Neural cell (in vitro differentiated cells): ENCODE measurements around the gene SYMPK.

Experiments used
- EZH2 ChIP-seq: fragments of 200-600, 300-800 bp; shearing (Covaris generic), sonication (generic); IDR thresholded peaks from 2 replicates; pipeline ENCODE4 v1.6.1; 2014; ENCODE audit warnings: antibody characterized with exemption, low read length, borderline replicate concordance, mild to moderate bottlenecking; ENCODE audit not compliant: insufficient read depth, poor library complexity, severe bottlenecking
- TAF1 ChIP-seq: IDR thresholded peaks from 2 replicates; pipeline ENCODE4 v1.6.1; 2012; ENCODE audit warnings: low read depth
- TF ChIP-seq, protein P1 (sequence below): fragments of 450-650 bp; IDR thresholded peaks from 2 replicates; pipeline ENCODE4 v1.5.1; 2014; ENCODE audit warnings: antibody characterized with exemption, mild to moderate bottlenecking, moderate library complexity; ENCODE audit not compliant: poor library complexity, severe bottlenecking

- TF ChIP-seq, protein P1, sequence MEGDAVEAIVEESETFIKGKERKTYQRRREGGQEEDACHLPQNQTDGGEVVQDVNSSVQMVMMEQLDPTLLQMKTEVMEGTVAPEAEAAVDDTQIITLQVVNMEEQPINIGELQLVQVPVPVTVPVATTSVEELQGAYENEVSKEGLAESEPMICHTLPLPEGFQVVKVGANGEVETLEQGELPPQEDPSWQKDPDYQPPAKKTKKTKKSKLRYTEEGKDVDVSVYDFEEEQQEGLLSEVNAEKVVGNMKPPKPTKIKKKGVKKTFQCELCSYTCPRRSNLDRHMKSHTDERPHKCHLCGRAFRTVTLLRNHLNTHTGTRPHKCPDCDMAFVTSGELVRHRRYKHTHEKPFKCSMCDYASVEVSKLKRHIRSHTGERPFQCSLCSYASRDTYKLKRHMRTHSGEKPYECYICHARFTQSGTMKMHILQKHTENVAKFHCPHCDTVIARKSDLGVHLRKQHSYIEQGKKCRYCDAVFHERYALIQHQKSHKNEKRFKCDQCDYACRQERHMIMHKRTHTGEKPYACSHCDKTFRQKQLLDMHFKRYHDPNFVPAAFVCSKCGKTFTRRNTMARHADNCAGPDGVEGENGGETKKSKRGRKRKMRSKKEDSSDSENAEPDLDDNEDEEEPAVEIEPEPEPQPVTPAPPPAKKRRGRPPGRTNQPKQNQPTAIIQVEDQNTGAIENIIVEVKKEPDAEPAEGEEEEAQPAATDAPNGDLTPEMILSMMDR, result peak; percentile 85
- TF ChIP-seq EZH2, result no peak
- TF ChIP-seq TAF1, result no peak
Observed at GRCh38 chr19:45882652-45883585, 20.0 kb upstream of the SYMPK start.
